Panc1 (cell line): ENCODE data around the gene KLK15.

Experiments used
- CTCF ChIP-seq: fragments of 450-650 bp; IDR thresholded peaks from 2 replicates; pipeline ENCODE4 v1.5.1; 2017; ENCODE audit warnings: mild to moderate bottlenecking
- REST ChIP-seq, 2 experiments: IDR thresholded peaks; 2 replicates each; pipeline ENCODE4 v1.6.1; 2011 to 2012; ENCODE audit warnings: low read depth in 2 of 2, control low read depth in 1 of 2, low read length in 1 of 2, mild to moderate bottlenecking in 1 of 2, moderate library complexity in 1 of 2; ENCODE audit not compliant: insufficient read depth in 1 of 2

- TF ChIP-seq REST (IDR thresholded peaks at IDR 0.05; ENCODE audit: insufficient read depth in 1 of 2, low read depth in 2 of 2, low read length in 1 of 2) = no peak
- no peak for TF ChIP-seq CTCF
Measured at GRCh38 chr19:50869479-50869878, 36.1 kb upstream of the KLK15 start.
